ENCODE results near the gene ESRRG. TPM values are rescaled to one million over a fixed set of nuclear protein-coding genes. Genes with fewer than 3 reads are reported as not detected.

ESRRG gene
- total RNA-seq, 6 experiments from 2014 or later = 0.11 to 1.9 (median 0.18) TPM

- DNase-seq (no peak), ATAC-seq (no peak)
- Histone ChIP-seq H3K9me3 (no peaks in the 10 kb centered on the region), H3K27me3 (no peaks in the 10 kb centered on the region), H3K4me3 (no peak overlapping the region), H3K36me3 (no peaks in the 10 kb centered on the region), H3K27ac (no peak overlapping the region), H3K4me1 (no peaks in the 10 kb centered on the region)
- WGBS (ENCODE audit: insufficient coverage, low coverage, low lambda C conversion rate, missing lambda C conversion rate) = 92% methylated on average over 1 of the region's 1 CpG
- no peak for TF ChIP-seq CTCF (IDR thresholded peaks at IDR 0.05)
- TF ChIP-seq POLR2A (IDR thresholded peaks at IDR 0.05) = no peak
- intact Hi-C loops (cut with DNase I) = no loop called here
These were observed 181.0 kb downstream of the ESRRG start for GRCh38 chr1:216542263-216542662.

GRCh38 chr1:216535751-216536150, 187.5 kb downstream of the ESRRG start:
- H3K4me3 ChIP-seq = no peak overlapping the region
- H3K36me3 ChIP-seq = no peaks in the 10 kb centered on the region
- intact Hi-C loops (cut with DNase I) = no loop called here
- TF ChIP-seq POLR2A (IDR thresholded peaks at IDR 0.05) (no peak), CTCF (IDR thresholded peaks at IDR 0.05) (no peak)
- WGBS (ENCODE audit: insufficient coverage, low coverage, low lambda C conversion rate, missing lambda C conversion rate) = 83% methylated on average over 2 of the region's 2 CpGs
- H3K9me3 ChIP-seq = no peaks in the 10 kb centered on the region
- no peak overlapping the region for H3K27ac ChIP-seq
- ATAC-seq (no peak), DNase-seq (no peak)
- peaks cover 0 to 3% (median 0%) of the 10 kb centered on the region in 4 donors for H3K4me1 ChIP-seq
- no peaks in the 10 kb centered on the region for H3K27me3 ChIP-seq

- ATAC-seq (peak in 1 of 4 donors; percentile 14), DNase-seq (no peak)
- 56% methylated on average over 1 of the region's 1 CpG for whole genome bisulfite sequencing (ENCODE audit: insufficient coverage, low coverage, low lambda C conversion rate, missing lambda C conversion rate)
- intact Hi-C loops (cut with DNase I) = no loop called here
- Histone ChIP-seq H3K27me3 (no peaks in the 10 kb centered on the region), H3K9me3 (no peaks in the 10 kb centered on the region), H3K4me3 (no peak overlapping the region), H3K36me3 (no peaks in the 10 kb centered on the region), H3K4me1 (peaks cover 0 to 10% (median 0%) of the 10 kb centered on the region in 4 donors), H3K27ac (no peak overlapping the region)
- no peak for TF ChIP-seq CTCF (IDR thresholded peaks at IDR 0.05)
- TF ChIP-seq POLR2A (IDR thresholded peaks at IDR 0.05) = no peak
These were observed 188.2 kb downstream of the ESRRG start for GRCh38 chr1:216535059-216535458.

- TF ChIP-seq POLR2A (IDR thresholded peaks at IDR 0.05) (no peak), CTCF (IDR thresholded peaks at IDR 0.05) (no peak)
- Histone ChIP-seq H3K36me3 (no peaks in the 10 kb centered on the region), H3K4me3 (no peak overlapping the region), H3K9me3 (no peaks in the 10 kb centered on the region), H3K4me1 (peaks cover 0 to 20% (median 0%) of the 10 kb centered on the region in 4 donors), H3K27me3 (no peaks in the 10 kb centered on the region), H3K27ac (no peak overlapping the region)
- DNase-seq (no peak), ATAC-seq (no peak)
- 88% methylated on average over 4 of the region's 4 CpGs for WGBS (ENCODE audit: insufficient coverage, low coverage, low lambda C conversion rate, missing lambda C conversion rate)
- intact Hi-C loops (cut with DNase I) = no loop called here
These were observed 189.5 kb downstream of the ESRRG start for GRCh38 chr1:216533776-216534175.
